GM12873 (cell line): ENCODE measurements around the gene DUOX1.

Source experiments
- TF ChIP-seq, protein P1 (sequence below): IDR thresholded peaks from 2 replicates; pipeline ENCODE4 v1.5.1; 2012; ENCODE audit warnings: low read depth, mild to moderate bottlenecking, moderate library complexity, low read length, control low read depth; ENCODE audit not compliant: insufficient read depth; ENCODE audit errors: missing control alignments

Gene DUOX1

GRCh38 chr15:45185903-45186770 lies 56.3 kb downstream of the DUOX1 start:
- TF ChIP-seq, protein P1, sequence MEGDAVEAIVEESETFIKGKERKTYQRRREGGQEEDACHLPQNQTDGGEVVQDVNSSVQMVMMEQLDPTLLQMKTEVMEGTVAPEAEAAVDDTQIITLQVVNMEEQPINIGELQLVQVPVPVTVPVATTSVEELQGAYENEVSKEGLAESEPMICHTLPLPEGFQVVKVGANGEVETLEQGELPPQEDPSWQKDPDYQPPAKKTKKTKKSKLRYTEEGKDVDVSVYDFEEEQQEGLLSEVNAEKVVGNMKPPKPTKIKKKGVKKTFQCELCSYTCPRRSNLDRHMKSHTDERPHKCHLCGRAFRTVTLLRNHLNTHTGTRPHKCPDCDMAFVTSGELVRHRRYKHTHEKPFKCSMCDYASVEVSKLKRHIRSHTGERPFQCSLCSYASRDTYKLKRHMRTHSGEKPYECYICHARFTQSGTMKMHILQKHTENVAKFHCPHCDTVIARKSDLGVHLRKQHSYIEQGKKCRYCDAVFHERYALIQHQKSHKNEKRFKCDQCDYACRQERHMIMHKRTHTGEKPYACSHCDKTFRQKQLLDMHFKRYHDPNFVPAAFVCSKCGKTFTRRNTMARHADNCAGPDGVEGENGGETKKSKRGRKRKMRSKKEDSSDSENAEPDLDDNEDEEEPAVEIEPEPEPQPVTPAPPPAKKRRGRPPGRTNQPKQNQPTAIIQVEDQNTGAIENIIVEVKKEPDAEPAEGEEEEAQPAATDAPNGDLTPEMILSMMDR = no peak

DNA sequence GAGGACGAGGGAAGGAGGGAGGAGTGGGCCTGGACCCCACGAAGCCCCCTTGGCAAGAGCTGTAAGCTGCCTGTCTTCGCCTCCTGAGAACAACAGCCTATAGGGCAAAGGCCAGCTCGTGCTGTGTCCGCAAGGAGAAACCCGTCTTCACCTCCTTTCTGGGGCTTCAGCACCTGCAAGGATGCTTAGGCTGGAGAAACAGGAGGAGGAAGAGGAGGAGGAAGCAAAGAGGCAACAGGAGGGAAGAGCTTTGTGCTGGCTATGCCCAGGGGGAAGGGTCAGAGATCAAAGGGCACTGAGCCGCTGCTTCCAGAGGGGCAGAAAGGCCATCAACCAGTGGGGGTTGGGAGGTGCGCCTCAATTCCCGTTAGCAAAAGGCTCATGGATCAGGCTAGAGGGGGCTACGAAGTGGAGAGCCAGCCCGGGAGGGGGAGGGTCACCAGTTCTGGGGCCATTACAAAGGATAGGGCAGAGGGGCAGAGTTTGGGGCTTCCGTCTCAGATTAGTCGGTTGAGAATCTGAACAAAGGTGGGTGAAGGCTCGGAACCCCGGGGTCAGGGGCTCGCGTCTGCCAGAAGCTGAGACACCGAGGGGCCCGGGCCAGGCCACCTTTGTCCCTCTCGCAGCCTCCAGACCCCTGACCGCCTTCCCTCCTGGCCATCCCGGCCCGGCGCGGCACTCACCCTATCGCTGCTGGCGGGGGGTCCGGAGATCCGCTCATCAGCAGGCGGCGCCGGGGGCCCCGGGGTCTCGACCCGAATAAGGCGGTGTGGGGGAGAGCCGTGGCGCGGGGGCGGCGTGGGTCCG lies 57.2 kb downstream of the DUOX1 start:
- TF ChIP-seq, protein P1 = no peak

DNA sequence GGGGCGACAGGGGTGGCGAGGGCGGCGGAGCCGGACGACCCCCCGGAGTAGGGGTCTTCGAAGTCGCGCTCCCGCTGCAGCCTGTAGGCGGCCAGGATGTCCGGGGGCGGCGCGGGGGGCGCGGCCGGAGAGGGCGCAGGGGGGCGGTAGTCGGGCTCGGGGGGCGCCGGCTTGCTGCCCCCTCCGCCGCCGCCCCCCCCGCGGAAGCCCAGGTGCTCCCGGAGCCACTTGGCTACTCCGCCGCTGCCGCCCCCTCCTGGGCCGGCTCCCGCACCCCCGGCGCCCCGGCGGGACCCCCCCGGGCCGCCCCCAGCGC lies 57.7 kb downstream of the DUOX1 start:
- TF ChIP-seq, protein P1 = no peak

- TF ChIP-seq, protein P1 = no peak
Observed at GRCh38 chr15:45187894-45188830, 58.4 kb downstream of the DUOX1 start, which contains the start of gene SHF. Gene SHF (minus strand): TSS chr15:45187966. CDS start chr15:45187951, 15 bp downstream.

DNA sequence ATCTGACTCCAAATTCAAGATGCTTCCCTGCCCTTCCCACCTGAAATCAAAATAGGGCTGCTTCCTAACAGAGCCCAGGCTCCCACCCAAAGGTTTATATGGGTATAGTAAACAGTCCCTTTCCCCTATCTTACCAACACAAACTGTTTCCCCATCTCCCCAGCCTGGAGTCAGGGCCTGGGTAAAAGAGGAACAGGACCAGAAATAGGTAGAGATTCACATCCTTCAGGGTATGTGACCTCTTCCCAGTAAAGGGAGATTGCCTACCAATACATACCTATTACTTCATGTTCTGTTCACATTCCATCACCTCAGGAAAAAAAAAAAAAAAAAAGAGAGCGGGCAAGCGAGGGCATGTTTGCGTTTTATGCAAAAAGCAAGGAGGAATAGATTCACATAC lies 67.7 kb downstream of the DUOX1 start:
- TF ChIP-seq, protein P1 = no peak

DNA sequence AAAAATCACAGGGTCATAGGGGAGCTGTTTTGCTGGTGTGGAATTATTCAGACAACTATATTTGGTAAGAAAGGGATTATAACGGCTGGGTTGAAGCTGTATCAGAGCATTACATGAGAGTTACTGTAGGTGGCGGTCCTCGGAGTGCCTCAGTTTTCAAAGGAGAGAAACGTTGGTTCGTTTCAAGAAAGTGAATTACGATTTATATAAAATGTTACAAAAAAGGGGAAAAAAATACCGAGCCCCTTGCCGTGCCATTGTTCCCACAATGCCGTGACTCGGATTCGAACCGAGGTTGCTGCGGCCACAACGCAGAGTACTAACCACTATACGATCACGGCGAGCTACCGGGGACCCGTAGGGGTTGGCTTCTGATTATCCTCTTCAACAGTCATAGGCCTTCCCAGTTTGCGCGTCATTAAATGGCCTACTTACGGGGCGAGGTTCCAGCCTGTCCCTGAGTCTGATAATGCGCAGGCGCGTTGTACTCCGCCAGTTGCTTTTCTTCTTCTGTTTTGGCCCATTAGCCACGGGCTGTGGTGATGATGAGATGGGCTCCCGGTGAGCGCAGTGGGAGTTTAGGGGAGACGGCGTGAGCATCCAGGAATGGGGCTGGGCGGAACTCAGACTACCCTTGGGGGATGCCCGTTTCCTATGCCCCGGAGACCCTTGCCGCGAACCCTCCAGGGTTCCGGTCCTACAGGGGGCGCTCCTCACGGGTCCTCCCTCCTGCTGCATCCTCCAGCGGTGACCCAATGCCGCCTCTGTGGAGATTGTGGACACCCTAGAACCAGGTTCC lies 68.7 kb downstream of the DUOX1 start:
- TF ChIP-seq, protein P1 = peak; percentile 89
